Suppressor macrophage treated with lipopolysaccharide for 1 hour (primary cell): ENCODE data around the gene TACC2.
"Not testable (repeated sequence)": the region's sequence is repeated elsewhere in the genome, so short reads cannot be mapped to it uniquely, and the experiment has no call there.

Source experiments
- DNase-seq, 3 donors: peaks; one replicate each; pipeline ENCODE4 v3.0.0-alpha.2; 2020 to 2022

TACC2 gene

GRCh38 chr10:122062831-122063674 lies 74.1 kb downstream of the TACC2 start:
- peak; percentile 28 to 51 (median 36) for DNase-seq

- not testable (repeated sequence) for DNase-seq
These were observed 77.5 kb downstream of the TACC2 start for GRCh38 chr10:122066337-122066939.

GRCh38 chr10:122068844-122069243 lies 79.9 kb downstream of the TACC2 start:
- no peak for DNase-seq

- no peak for DNase-seq
These were observed 83.5 kb downstream of the TACC2 start for GRCh38 chr10:122072491-122072890.

- DNase-seq: no peak
These were observed 84.5 kb downstream of the TACC2 start for GRCh38 chr10:122073508-122073907.

- no peak for DNase-seq
These were observed 86.2 kb downstream of the TACC2 start for GRCh38 chr10:122075171-122075570.

- DNase-seq: not testable (repeated sequence)
These were observed 86.9 kb downstream of the TACC2 start for GRCh38 chr10:122075876-122076275.

GRCh38 chr10:122077311-122077875 lies 88.4 kb downstream of the TACC2 start:
- no peak for DNase-seq

- no peak for DNase-seq
These were observed 89.4 kb downstream of the TACC2 start for GRCh38 chr10:122078326-122078725.

GRCh38 chr10:122078965-122079795 lies 90.2 kb downstream of the TACC2 start:
- no peak for DNase-seq

- no peak for DNase-seq
These were observed 93.9 kb downstream of the TACC2 start for GRCh38 chr10:122082616-122083477.

- DNase-seq: no peak
These were observed 94.6 kb downstream of the TACC2 start for GRCh38 chr10:122083478-122084025.

- no peak for DNase-seq
These were observed 95.5 kb downstream of the TACC2 start for GRCh38 chr10:122084286-122085041.

GRCh38 chr10:122085423-122085911 lies 96.5 kb downstream of the TACC2 start:
- no peak for DNase-seq

- DNase-seq: no peak
These were observed 97.7 kb downstream of the TACC2 start for GRCh38 chr10:122086416-122087240.

GRCh38 chr10:122087436-122087835 lies 98.5 kb downstream of the TACC2 start:
- DNase-seq: no peak

GRCh38 chr10:122089311-122090017 lies 100.5 kb downstream of the TACC2 start:
- DNase-seq: no peak

- DNase-seq: no peak
These were observed 102.8 kb downstream of the TACC2 start for GRCh38 chr10:122091722-122092121.

GRCh38 chr10:122093076-122093475 lies 104.1 kb downstream of the TACC2 start:
- DNase-seq: no peak
